H1 (cell line): ENCODE results near the gene GOLGA6L9. TPM values are rescaled to one million over a fixed set of nuclear protein-coding genes. Genes with fewer than 3 reads are reported as not detected.
"Not testable (repeated sequence)": the region's sequence is repeated elsewhere in the genome, so short reads cannot be mapped to it uniquely, and the experiment has no call there.

Source experiments
- CTCF ChIA-PET: fragments of 300-600 bp; sonication (Branson Sonifier 250); formaldehyde crosslinking; loops from one replicate; lab custom pipeline; 2021; ENCODE audit not compliant: partially characterized antibody; lab: Charles Lee
- POLR2A ChIA-PET: fragments of 300-600 bp; sonication (Branson Sonifier 250); formaldehyde crosslinking; loops from one replicate; lab custom pipeline; 2021; ENCODE audit warnings: inconsistent platforms; ENCODE audit not compliant: partially characterized antibody; lab: Charles Lee
- DNase-seq, 2 experiments: peaks; one replicate each; pipeline versions ENCODE4 v3.0.0 to v3.0.0-alpha.2; 2010 to 2022; ENCODE audit warnings: low spot score in 2 of 2, low read depth in 1 of 2, mixed read lengths in 1 of 2
- FAIRE-seq: peaks from 2 replicates; lab custom pipeline; 2011; peaks lifted over from hg19 to GRCh38; lab: Jason Lieb, UNC
- H2AFZ ChIP-seq: 2 replicates; pipeline ENCODE4 v1.8.1; 2012; ENCODE audit warnings: low read length, inconsistent platforms
- H2AK5ac ChIP-seq: 2 replicates; pipeline ENCODE4 v1.6.1; 2013; ENCODE audit warnings: low read depth, low read length
- H2BK120ac ChIP-seq: replicated peaks from 2 replicates; pipeline ENCODE3; 2013; ENCODE audit warnings: low read depth, low read length, inconsistent platforms
- H2BK12ac ChIP-seq: 2 replicates; pipeline ENCODE4 v1.6.1; 2013; ENCODE audit warnings: low read depth, low read length
- H2BK15ac ChIP-seq: 2 replicates; pipeline ENCODE4 v1.6.1; 2013; ENCODE audit warnings: low read length
- H2BK20ac ChIP-seq: 2 replicates; pipeline ENCODE4 v1.6.1; 2013; ENCODE audit warnings: low read length
- H2BK5ac ChIP-seq: 2 replicates; pipeline ENCODE4 v1.6.1; 2013; ENCODE audit warnings: low read depth, low read length
- H3K14ac ChIP-seq: 2 replicates; pipeline ENCODE4 v1.6.1; 2013; ENCODE audit warnings: inconsistent platforms; ENCODE audit not compliant: insufficient read length
- H3K18ac ChIP-seq: 2 replicates; pipeline ENCODE4 v1.6.1; 2013; ENCODE audit warnings: low read length; ENCODE audit errors: extremely low read depth
- H3K23ac ChIP-seq: 2 replicates; pipeline ENCODE4 v1.6.1; 2013; ENCODE audit warnings: inconsistent platforms; ENCODE audit not compliant: insufficient read length
- H3K23me2 ChIP-seq: 2 replicates; pipeline ENCODE4 v1.6.1; 2013; ENCODE audit warnings: low read depth, low read length
- H3K27ac ChIP-seq: 2 replicates; pipeline ENCODE4 v1.6.1; 2011; ENCODE audit warnings: low read depth, low read length, inconsistent platforms
- H3K27me3 ChIP-seq, 4 experiments: replicated peaks in 1 of 4; 1 replicate in 1 of 4; 2 replicates in 3 of 4; pipeline versions ENCODE4 v1.6.1 to v1.8.1; 2011 to 2013; ENCODE audit warnings: low read length in 3 of 4, mild to moderate bottlenecking in 3 of 4, inconsistent platforms in 2 of 4, mixed read lengths in 2 of 4, moderate library complexity in 1 of 4; ENCODE audit not compliant: control insufficient read depth in 3 of 4, insufficient read depth in 3 of 4; ENCODE audit errors: extremely low read depth in 1 of 4
- H3K36me3 ChIP-seq, 4 experiments: 2 replicates each; pipeline versions ENCODE4 v1.6.1 to v1.8.1; 2011 to 2013; ENCODE audit warnings: mild to moderate bottlenecking in 4 of 4, low read length in 3 of 4, moderate library complexity in 2 of 4, control low read depth in 1 of 4, inconsistent platforms in 1 of 4; ENCODE audit not compliant: insufficient read depth in 4 of 4, control insufficient read depth in 2 of 4
- H3K4ac ChIP-seq: replicated peaks from 2 replicates; pipeline ENCODE3; 2013; ENCODE audit warnings: low read length, low read depth, mixed read lengths, inconsistent platforms; ENCODE audit not compliant: insufficient read length
- H3K4me1 ChIP-seq, 4 experiments: replicated peaks in 1 of 4; 1 replicate in 1 of 4; 2 replicates in 3 of 4; pipeline versions ENCODE4 v1.6.1 to v1.8.1; 2011 to 2013; ENCODE audit warnings: low read length in 3 of 4, inconsistent platforms in 2 of 4, mixed read lengths in 1 of 4; ENCODE audit not compliant: insufficient read depth in 4 of 4, control insufficient read depth in 3 of 4
- H3K4me2 ChIP-seq, 2 experiments: 2 replicates each; pipeline versions ENCODE4 v1.6.1 to v1.8.1; 2011 to 2013; ENCODE audit warnings: low read depth in 2 of 2, low read length in 2 of 2, control low read depth in 1 of 2, inconsistent platforms in 1 of 2, mild to moderate bottlenecking in 1 of 2; ENCODE audit not compliant: insufficient read depth in 1 of 2
- H3K4me3 ChIP-seq, 4 experiments: fragments of 200-600, 300-600 bp in 1 of 4; sonication (generic), shearing (Covaris generic), sonication (Bioruptor Twin) in 1 of 4; 2 replicates each; pipeline versions ENCODE4 v1.5.1 to v1.8.1; 2011 to 2016; ENCODE audit warnings: low read length in 4 of 4, low read depth in 3 of 4, control low read depth in 2 of 4, inconsistent platforms in 2 of 4, mild to moderate bottlenecking in 2 of 4, mixed read lengths in 1 of 4, moderate library complexity in 1 of 4; ENCODE audit not compliant: insufficient read depth in 2 of 4; ENCODE audit errors: extremely low read depth in 1 of 4
- H3K56ac ChIP-seq: replicated peaks from 2 replicates; pipeline ENCODE3; 2013; ENCODE audit warnings: low read depth, mild to moderate bottlenecking, mixed read lengths, low read length, inconsistent platforms; ENCODE audit not compliant: insufficient read length
- H3K79me1 ChIP-seq: 2 replicates; pipeline ENCODE4 v1.6.1; 2013; ENCODE audit warnings: low read depth, low read length, control low read depth
- H3K79me2 ChIP-seq, 2 experiments: 2 replicates each; pipeline versions ENCODE4 v1.6.1 to v1.8.1; 2012 to 2013; ENCODE audit warnings: low read length in 2 of 2, mild to moderate bottlenecking in 2 of 2, inconsistent platforms in 1 of 2; ENCODE audit not compliant: insufficient read depth in 2 of 2, control insufficient read depth in 1 of 2
- H3K9ac ChIP-seq, 4 experiments: replicated peaks in 1 of 4; 1 replicate in 1 of 4; 2 replicates in 3 of 4; pipeline versions ENCODE4 v1.6.1 to v1.8.1; 2011 to 2013; ENCODE audit warnings: low read depth in 3 of 4, low read length in 3 of 4, control low read depth in 2 of 4, mild to moderate bottlenecking in 2 of 4, moderate library complexity in 2 of 4, inconsistent platforms in 1 of 4; ENCODE audit errors: extremely low read depth in 1 of 4
- H3K9me3 ChIP-seq, 2 experiments: 2 replicates each; pipeline versions ENCODE4 v1.6.1 to v1.8.1; 2012 to 2013; ENCODE audit warnings: mild to moderate bottlenecking in 2 of 2, moderate library complexity in 2 of 2, control low read depth in 1 of 2, inconsistent platforms in 1 of 2, low read depth in 1 of 2, low read length in 1 of 2, mixed read lengths in 1 of 2; ENCODE audit not compliant: insufficient read depth in 2 of 2
- H4K20me1 ChIP-seq, 2 experiments: replicated peaks in 1 of 2; 2 replicates each; pipeline versions ENCODE3 to v1.8.1; 2011 to 2013; ENCODE audit warnings: inconsistent platforms in 2 of 2, low read length in 2 of 2, mild to moderate bottlenecking in 1 of 2; ENCODE audit not compliant: insufficient read depth in 2 of 2, control insufficient read depth in 1 of 2
- H4K5ac ChIP-seq: 2 replicates; pipeline ENCODE4 v1.6.1; 2013; ENCODE audit warnings: low read length, low read depth, mixed read lengths, inconsistent platforms; ENCODE audit not compliant: insufficient read length
- H4K8ac ChIP-seq: 2 replicates; pipeline ENCODE4 v1.8.0; 2013; ENCODE audit warnings: mild to moderate bottlenecking, moderate library complexity, low read length, inconsistent platforms; ENCODE audit not compliant: insufficient read depth; ENCODE audit errors: extremely low read depth
- H4K91ac ChIP-seq: replicated peaks from 2 replicates; pipeline ENCODE3; 2013; ENCODE audit warnings: low read length, mixed read lengths, inconsistent platforms; ENCODE audit not compliant: insufficient read length
- WGBS, 2 experiments: shearing (Covaris generic) in 1 of 2; methylation state at CpG; one replicate each; pipeline versions ENCODE4 v1.1.6 to v1.1.7; 2013 to 2015; ENCODE audit warnings: low lambda C conversion rate in 2 of 2, mixed read lengths in 2 of 2, inconsistent platforms in 1 of 2, low coverage in 1 of 2, missing lambda C conversion rate in 1 of 2; ENCODE audit not compliant: insufficient replicate concordance in 2 of 2, insufficient coverage in 1 of 2, insufficient read length in 1 of 2; ENCODE audit errors: extremely low coverage in 1 of 2, missing lambda C conversion rate in 1 of 2; 5-methylcytosine and 5-hydroxymethylcytosine counted together
- long read RNA-seq, 2 experiments: library from RNA in 1 of 2; library from capped mRNA in 1 of 2; stranded (forward); transcript quantifications; one replicate each; pipeline ENCODE4 v2.0.0, GENCODE V29; 2021; ENCODE audit warnings: inconsistent platforms in 1 of 2
- polyA minus RNA-seq, 3 experiments: library from RNA; depleted of rRNA, polyadenylated mRNA; stranded (reverse); fragments of >200 nt; gene quantifications; 1 replicate in 2 of 3; 2 replicates in 1 of 3; pipeline ENCODE4 v1.2.3, GENCODE V29; 2011
- polyA plus RNA-seq, 7 experiments: library from polyadenylated mRNA; depleted of rRNA in 3 of 7; stranded (reverse) in 5 of 7; unstranded in 2 of 7; fragments of >200 nt in 5 of 7; fragments of 200-250 nt in 2 of 7; gene quantifications; 1 replicate in 5 of 7; 2 replicates in 1 of 7; 4 replicates in 1 of 7; pipeline versions ENCODE4 v1.2.1 to v1.2.3, GENCODE V29; 2011 to 2013; ENCODE audit warnings: missing spikeins in 2 of 7, mixed read lengths in 2 of 7
- total RNA-seq: library from RNA; stranded (reverse); fragmentation: NEBNext Ultra II Directional; extraction: Animal tissue kit (Norgen Biotek cat#: 25700); gene quantifications from 2 replicates; pipeline ENCODE4 v1.2.1, GENCODE V29; 2021

Gene GOLGA6L9
- total RNA-seq (5.4 and 5.5 TPM in 2 replicates), polyA plus RNA-seq (2011; rRNA removed) (2.6 and 3.1 TPM in 2 replicates), polyA minus RNA-seq (2011; rRNA and poly(A)+ RNA removed) (2.0 and 2.2 TPM in 2 replicates)
- 10.5 TPM for polyA plus RNA-seq (2011; cell fraction: cytosol; rRNA removed)
- polyA plus RNA-seq (2011; cell fraction: nucleus; rRNA removed): 11.8 TPM
- polyA plus RNA-seq (2012, experiment 1 of 2): 6.6 to 11.5 TPM (median 10.6 TPM) in 4 replicates
- polyA plus RNA-seq (2012, experiment 2 of 2): 0.60 TPM
- 6.7 TPM for polyA plus RNA-seq (2013, experiment 1 of 2)
- 5.0 TPM for polyA plus RNA-seq (2013, experiment 2 of 2)
- polyA minus RNA-seq (2011; cell fraction: cytosol; rRNA and poly(A)+ RNA removed): 1.4 TPM
- 7.5 TPM for polyA minus RNA-seq (2011; cell fraction: nucleus; rRNA and poly(A)+ RNA removed)
- long read RNA-seq, experiment 1, partial matches to known transcripts: 2 of 6 reads
- long read RNA-seq, experiment 1, other reads (novel, unspliced or antisense): 4 of 6 reads
- long read RNA-seq, experiment 2, partial matches to known transcripts: 1 of 1 reads
- long read RNA-seq, experiment 2, other reads (novel, unspliced or antisense): 0 of 1 reads

GRCh38 chr15:82429693-82430092 lies at the start of gene GOLGA6L9:
Gene GOLGA6L9, plus strand, starts transcription at chr15:82429816. Its CDS starts 264 bp downstream, at chr15:82430080.
- H3K4me1 ChIP-seq, H3K4ac ChIP-seq, H3K18ac ChIP-seq, H4K20me1 ChIP-seq, H4K8ac ChIP-seq, H3K23ac ChIP-seq, H3K23me2 ChIP-seq, H3K79me1 ChIP-seq, H2BK120ac ChIP-seq, H3K36me3 ChIP-seq, H3K4me2 ChIP-seq, CTCF ChIA-PET, H4K5ac ChIP-seq, H3K14ac ChIP-seq, H2BK20ac ChIP-seq, H2AK5ac ChIP-seq, H2BK12ac ChIP-seq, H3K9me3 ChIP-seq, POLR2A ChIA-PET, H2BK5ac ChIP-seq, H2AFZ ChIP-seq, H2BK15ac ChIP-seq, H3K27me3 ChIP-seq, H3K4me3 ChIP-seq, H3K27ac ChIP-seq, H3K79me2 ChIP-seq, H3K56ac ChIP-seq, H3K9ac ChIP-seq, H4K91ac ChIP-seq, FAIRE-seq: not testable (repeated sequence)
- DNase-seq: peak; percentile 17 to 65
- WGBS, 2 experiments: 86% methylated on average over 2 of the region's 9 CpGs; no CpG with 5 or more reads in 1 of the 2 experiments
